ENCODE measurements around the gene PCDHGC4. TPM values are rescaled to one million over a fixed set of nuclear protein-coding genes. Genes with fewer than 3 reads are reported as not detected.
A peak's percentile ranks its signal among the peaks of the same experiment; 100 is the strongest.

PCDHGC4 gene
- total and polyA plus RNA-seq, 2 of the 13 experiments (the other 11 are each of a cell fraction or from before 2014, with no cell fraction given): 0.07 TPM; not detected in 1

DNA sequence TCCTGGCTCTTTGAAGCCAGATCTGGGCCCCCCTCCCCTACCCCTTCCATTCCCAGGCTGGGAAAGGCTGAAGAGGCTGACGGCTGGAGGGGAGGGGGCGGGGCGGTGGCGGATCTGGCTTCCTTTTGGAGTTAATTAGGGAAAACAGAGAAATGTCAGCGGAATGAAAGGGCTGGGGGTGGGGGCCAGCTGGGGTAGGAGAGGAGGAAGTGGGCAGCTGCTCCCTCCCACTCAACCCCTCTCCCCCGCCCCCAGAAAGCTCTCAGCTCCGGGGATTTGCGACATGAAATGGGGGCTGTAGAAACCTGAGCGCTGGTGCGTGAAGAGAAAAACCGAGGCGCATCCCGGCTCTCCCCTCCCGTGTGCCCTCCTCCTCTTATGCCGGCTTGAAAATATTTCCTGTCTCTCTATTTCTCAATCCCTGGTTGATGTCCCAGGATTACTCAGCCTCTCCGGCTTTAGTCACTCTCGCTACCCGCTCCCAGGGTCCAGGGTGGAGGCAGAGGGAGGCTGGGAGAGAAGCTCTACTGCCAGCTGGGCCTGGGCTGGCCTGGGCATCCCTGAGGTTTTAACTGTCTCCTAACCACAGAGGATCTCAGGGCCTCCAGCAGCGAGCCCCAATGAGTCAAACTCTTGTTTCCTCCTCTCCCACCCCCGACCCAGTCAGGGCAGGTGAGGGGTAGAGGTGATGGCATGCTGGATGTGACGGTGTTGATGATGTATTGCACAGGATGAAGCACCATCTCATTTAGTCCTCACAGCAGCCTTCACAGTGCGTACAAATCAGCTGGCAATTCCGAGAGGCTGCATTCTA is 24.2 kb downstream of the PCDHGC4 start:
- Histone ChIP-seq H4K20me1 (ENCODE audit: insufficient read depth, low read length) (no peaks in the 10 kb centered on the region), H3K4me1 (ENCODE audit: insufficient read depth, low read length) (peaks cover 6% of the 10 kb centered on the region; the same call in 1 of the 2 replicates), H3K4me2 (ENCODE audit: low read depth, low read length) (peak overlapping the region; percentile 39; the same call in 1 of the 2 replicates), H3K9ac (ENCODE audit: insufficient read depth, low read depth, low read length) (no peak overlapping the region), H3K79me2 (ENCODE audit: insufficient read depth, low read length) (no peaks in the 10 kb centered on the region), H2AFZ (ENCODE audit: low read length) (no peak overlapping the region), H3K36me3 (replicated peaks in 1 of 2; ENCODE audit: control insufficient read depth in 1 of 2, insufficient read depth in 2 of 2, low read length in 2 of 2) (0 out of 5 replicates have a peak, but pooled peaks cover 2 to 4% of the 10 kb centered on the region in 2 experiments), H3K27me3 (ENCODE audit: control insufficient read depth in 1 of 2, insufficient read depth in 2 of 2, low read length in 2 of 2) (no peaks in the 10 kb centered on the region; a peak in 1 of 5 replicates), H3K27ac (ENCODE audit: extremely low read length, insufficient read depth, low read length) (no peak overlapping the region), H3K4me3 (replicated peaks in 1 of 3; ENCODE audit: insufficient read depth in 1 of 3, low read depth in 2 of 3, low read length in 3 of 3) (peak overlapping the region in 1 of 3 experiments; percentile 25; a peak in 2 of 6 replicates), H3K9me3 (ENCODE audit: low read length) (no peaks in the 10 kb centered on the region)
- WGBS (ENCODE audit: low lambda C conversion rate): 35% methylated on average over 21 of the region's 23 CpGs
- ChIA-PET CTCF (ENCODE audit: low intra/inter-chr PET ratio, low total read pairs) (no interaction called here), POLR2A (no interaction called here)
- ATAC-seq: peak; percentile 22; the same call in 2 of the 3 replicates
- no TSS peak for BruUV-seq (replicated peaks)
- TF ChIP-seq ZNF24 (IDR thresholded peaks at IDR 0.05) (no peak), ZNF232 (CRISPR knock-in tag; IDR thresholded peaks at IDR 0.05; ENCODE audit: borderline replicate concordance) (no peak), GLI4 (CRISPR knock-in tag; IDR thresholded peaks at IDR 0.05; ENCODE audit: borderline replicate concordance) (no peak), NFYB (CRISPR knock-in tag; IDR thresholded peaks at IDR 0.05) (no peak), ZNF552 (CRISPR knock-in tag; IDR thresholded peaks at IDR 0.05; ENCODE audit: borderline replicate concordance) (no peak), ZNF501 (CRISPR knock-in tag; IDR thresholded peaks at IDR 0.05) (no peak)
- in situ Hi-C loops (cut with HindIII; ENCODE audit: extremely low pct_ligation_motif_present, low pct_unique_long_range_greater_than_20kb): no loop called here
- intact Hi-C loops (cut with micrococcal nuclease; ENCODE audit: unreplicated experiment): no loop called here
- FAIRE-seq: no peak
- DNase-seq (ENCODE audit: low spot score): peak; percentile 5

DNA sequence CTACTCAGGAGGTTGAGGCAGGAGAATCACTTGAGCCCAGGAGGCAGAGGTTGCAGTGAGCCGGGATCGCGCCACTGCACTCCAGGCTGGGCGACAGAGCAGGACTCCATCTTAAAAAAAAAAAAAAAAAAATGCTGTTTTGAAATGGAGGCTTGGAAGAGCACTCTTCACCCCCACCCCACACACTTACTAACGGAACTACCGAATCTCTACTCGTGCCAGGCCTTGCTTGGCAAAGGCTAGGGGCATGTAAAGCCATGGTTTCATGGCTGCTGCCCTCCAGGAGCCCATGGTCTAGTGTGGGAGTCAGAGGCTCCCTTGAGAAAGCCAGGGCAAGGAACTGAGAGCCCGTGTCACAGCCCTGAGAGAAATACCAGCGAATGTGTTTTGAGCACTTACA is 25.3 kb downstream of the PCDHGC4 start:
- no peak overlapping the region for H3K4me3 ChIP-seq (replicated peaks in 1 of 3; ENCODE audit: insufficient read depth in 1 of 3, low read depth in 2 of 3, low read length in 3 of 3)
- POLR2A ChIA-PET: no interaction called here
- no peak for DNase-seq (ENCODE audit: low spot score)
- no peak overlapping the region for H3K27ac ChIP-seq (ENCODE audit: extremely low read length, insufficient read depth, low read length)
- H3K4me2 ChIP-seq (ENCODE audit: low read depth, low read length): no peak overlapping the region
- peaks cover 6% of the 10 kb centered on the region; the same call in 1 of the 2 replicates for H3K4me1 ChIP-seq (ENCODE audit: insufficient read depth, low read length)
- FAIRE-seq: no peak
- H3K9ac ChIP-seq (ENCODE audit: insufficient read depth, low read depth, low read length): no peak overlapping the region
- in situ Hi-C loops (cut with HindIII; ENCODE audit: extremely low pct_ligation_motif_present, low pct_unique_long_range_greater_than_20kb): no loop called here
- CTCF ChIA-PET (ENCODE audit: low intra/inter-chr PET ratio, low total read pairs): no interaction called here
- H3K79me2 ChIP-seq (ENCODE audit: insufficient read depth, low read length): no peaks in the 10 kb centered on the region
- no peaks in the 10 kb centered on the region for H4K20me1 ChIP-seq (ENCODE audit: insufficient read depth, low read length)
- TF ChIP-seq, protein P1, sequence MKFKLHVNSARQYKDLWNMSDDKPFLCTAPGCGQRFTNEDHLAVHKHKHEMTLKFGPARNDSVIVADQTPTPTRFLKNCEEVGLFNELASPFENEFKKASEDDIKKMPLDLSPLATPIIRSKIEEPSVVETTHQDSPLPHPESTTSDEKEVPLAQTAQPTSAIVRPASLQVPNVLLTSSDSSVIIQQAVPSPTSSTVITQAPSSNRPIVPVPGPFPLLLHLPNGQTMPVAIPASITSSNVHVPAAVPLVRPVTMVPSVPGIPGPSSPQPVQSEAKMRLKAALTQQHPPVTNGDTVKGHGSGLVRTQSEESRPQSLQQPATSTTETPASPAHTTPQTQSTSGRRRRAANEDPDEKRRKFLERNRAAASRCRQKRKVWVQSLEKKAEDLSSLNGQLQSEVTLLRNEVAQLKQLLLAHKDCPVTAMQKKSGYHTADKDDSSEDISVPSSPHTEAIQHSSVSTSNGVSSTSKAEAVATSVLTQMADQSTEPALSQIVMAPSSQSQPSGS (CRISPR knock-in tag; IDR thresholded peaks at IDR 0.05): no peak
- TF ChIP-seq SNAI1 (CRISPR knock-in tag; IDR thresholded peaks at IDR 0.05; ENCODE audit: borderline replicate concordance) (no peak), ZZZ3 (CRISPR knock-in tag; IDR thresholded peaks at IDR 0.05; ENCODE audit: borderline replicate concordance) (no peak), REL (CRISPR knock-in tag; conservative IDR thresholded peaks at IDR 0.05) (no peak), ZNF749 (CRISPR knock-in tag; IDR thresholded peaks at IDR 0.05; ENCODE audit: borderline replicate concordance) (no peak), POLR2AphosphoS2 (IDR thresholded peaks at IDR 0.05; ENCODE audit: low read depth, low read length) (no peak)
- H3K36me3 ChIP-seq (replicated peaks in 1 of 2; ENCODE audit: control insufficient read depth in 1 of 2, insufficient read depth in 2 of 2, low read length in 2 of 2): peaks cover 2 to 11% of the 10 kb centered on the region in 2 experiments; a peak in 1 of 5 replicates
- WGBS (ENCODE audit: low lambda C conversion rate): 85% methylated on average over 9 of the region's 9 CpGs
- no peaks in the 10 kb centered on the region for H3K9me3 ChIP-seq (ENCODE audit: low read length)
- ATAC-seq: no peak
- intact Hi-C loops (cut with micrococcal nuclease; ENCODE audit: unreplicated experiment): no loop called here
- no peak overlapping the region for H2AFZ ChIP-seq (ENCODE audit: low read length)
- no peaks in the 10 kb centered on the region; a peak in 1 of 5 replicates for H3K27me3 ChIP-seq (ENCODE audit: control insufficient read depth in 1 of 2, insufficient read depth in 2 of 2, low read length in 2 of 2)
- no TSS peak for BruUV-seq (replicated peaks)

Data from HepG2 (cell line).